Measurements from ENCODE around the gene RASL11B. TPM values are rescaled to one million over a fixed set of nuclear protein-coding genes. Genes with fewer than 3 reads are reported as not detected.

Gene RASL11B
- total RNA-seq, 4 donors from 2014 or later: 0.62 to 8.8 (median 2.6) TPM

GRCh38 chr4:52852041-52852440 lies 10.1 kb upstream of the RASL11B start:
- no peaks in the 10 kb centered on the region for H3K9me3 ChIP-seq
- WGBS, 2 donors (ENCODE audit: low coverage in 1 of 2): 75 to 80% methylated on average over 1 of the region's 1 CpG
- no peaks in the 10 kb centered on the region for H3K36me3 ChIP-seq
- H3K27me3 ChIP-seq: no peaks in the 10 kb centered on the region
- no peak overlapping the region for H3K27ac ChIP-seq
- ATAC-seq: no peak
- H3K4me1 ChIP-seq: peaks cover 0 to 17% (median 0%) of the 10 kb centered on the region in 3 donors
- TF ChIP-seq EP300 (IDR thresholded peaks at IDR 0.05): no peak
- no peak for TF ChIP-seq POLR2A (IDR thresholded peaks at IDR 0.05)
- no peak for TF ChIP-seq CTCF (IDR thresholded peaks at IDR 0.05)
- TF ChIP-seq POLR2AphosphoS5 (IDR thresholded peaks at IDR 0.05): no peak
- no peak overlapping the region for H3K4me3 ChIP-seq

GRCh38 chr4:52852711-52853110 lies 9.4 kb upstream of the RASL11B start:
- H3K4me3 ChIP-seq: no peak overlapping the region
- ATAC-seq: no peak
- H3K27me3 ChIP-seq: no peaks in the 10 kb centered on the region
- no peak for TF ChIP-seq POLR2A (IDR thresholded peaks at IDR 0.05)
- TF ChIP-seq POLR2AphosphoS5 (IDR thresholded peaks at IDR 0.05): no peak
- TF ChIP-seq CTCF (IDR thresholded peaks at IDR 0.05): no peak
- TF ChIP-seq EP300 (IDR thresholded peaks at IDR 0.05): no peak
- WGBS, 2 donors (ENCODE audit: low coverage in 1 of 2): 33 to 69% methylated on average over 3 of the region's 3 CpGs
- peaks cover 0 to under 1% (median 0%) of the 10 kb centered on the region in 3 donors for H3K9me3 ChIP-seq
- H3K27ac ChIP-seq: no peak overlapping the region
- H3K36me3 ChIP-seq: no peaks in the 10 kb centered on the region
- H3K4me1 ChIP-seq: peaks cover 0 to 17% (median 0%) of the 10 kb centered on the region in 3 donors

- ATAC-seq: no peak
- no peak overlapping the region for H3K4me3 ChIP-seq
- no peaks in the 10 kb centered on the region for H3K36me3 ChIP-seq
- no peaks in the 10 kb centered on the region for H3K27me3 ChIP-seq
- peaks cover 0 to 7% (median 0%) of the 10 kb centered on the region in 3 donors for H3K9me3 ChIP-seq
- H3K4me1 ChIP-seq: peaks cover 0 to 17% (median 0%) of the 10 kb centered on the region in 3 donors
- no peak overlapping the region for H3K27ac ChIP-seq
- TF ChIP-seq POLR2A (IDR thresholded peaks at IDR 0.05) (no peak), POLR2AphosphoS5 (IDR thresholded peaks at IDR 0.05) (no peak), EP300 (IDR thresholded peaks at IDR 0.05) (no peak), CTCF (IDR thresholded peaks at IDR 0.05) (no peak)
Observed at GRCh38 chr4:52853351-52853750, 8.8 kb upstream of the RASL11B start.

- Histone ChIP-seq H3K4me1 (peaks cover 0 to 24% (median 0%) of the 10 kb centered on the region in 3 donors), H3K27me3 (no peaks in the 10 kb centered on the region), H3K9me3 (peaks cover 0 to 10% (median 0%) of the 10 kb centered on the region in 3 donors), H3K27ac (no peak overlapping the region), H3K36me3 (no peaks in the 10 kb centered on the region), H3K4me3 (no peak overlapping the region)
- TF ChIP-seq CTCF (IDR thresholded peaks at IDR 0.05): no peak
- TF ChIP-seq POLR2A (IDR thresholded peaks at IDR 0.05): no peak
- no peak for TF ChIP-seq POLR2AphosphoS5 (IDR thresholded peaks at IDR 0.05)
- TF ChIP-seq EP300 (IDR thresholded peaks at IDR 0.05): no peak
- 100% methylated on average over 1 of the region's 1 CpG; no CpG with 5 or more reads in 1 of the 2 donors for WGBS, 2 donors (ENCODE audit: low coverage in 1 of 2)
- no peak for ATAC-seq
Observed at GRCh38 chr4:52856801-52857200, 5.3 kb upstream of the RASL11B start.

- ATAC-seq: no peak
- H3K9me3 ChIP-seq: peaks cover 0 to 10% (median 0%) of the 10 kb centered on the region in 3 donors
- WGBS, 2 donors (ENCODE audit: low coverage in 1 of 2): 94 to 100% methylated on average over 1 to 2 of the region's 2 CpGs
- H3K36me3 ChIP-seq: no peaks in the 10 kb centered on the region
- peaks cover 13% of the 10 kb centered on the region for H3K27me3 ChIP-seq
- H3K4me3 ChIP-seq: no peak overlapping the region
- no peak overlapping the region for H3K27ac ChIP-seq
- TF ChIP-seq POLR2A (IDR thresholded peaks at IDR 0.05): no peak
- no peak for TF ChIP-seq CTCF (IDR thresholded peaks at IDR 0.05)
- no peak for TF ChIP-seq EP300 (IDR thresholded peaks at IDR 0.05)
- TF ChIP-seq POLR2AphosphoS5 (IDR thresholded peaks at IDR 0.05): no peak
- peaks cover 0 to 29% (median 0%) of the 10 kb centered on the region in 3 donors for H3K4me1 ChIP-seq
Observed at GRCh38 chr4:52860361-52860760, 1.8 kb upstream of the RASL11B start.

All from gastroesophageal sphincter (tissue), 4 donors.